Osteocyte (in vitro differentiated cells): ENCODE data around the gene ZHX3. TPM values are rescaled to one million over a fixed set of nuclear protein-coding genes. Genes with fewer than 3 reads are reported as not detected.

ENCODE experiments used
- DNase-seq: peaks from one replicate; pipeline ENCODE4 v3.0.0; 2021; ENCODE audit warnings: mixed read lengths; ENCODE audit not compliant: unreplicated experiment; ENCODE audit errors: extremely low spot score
- H3K27ac Mint-ChIP-seq: one replicate; pipeline ENCODE4 v1.8.0; 2021; ENCODE audit warnings: mild to moderate bottlenecking, mixed read lengths; ENCODE audit not compliant: unreplicated experiment
- H3K27me3 Mint-ChIP-seq: one replicate; pipeline ENCODE4 v1.8.0; 2021; ENCODE audit warnings: mixed read lengths; ENCODE audit not compliant: unreplicated experiment
- H3K36me3 Mint-ChIP-seq: one replicate; pipeline ENCODE4 v1.8.0; 2021; ENCODE audit warnings: mixed read lengths; ENCODE audit not compliant: unreplicated experiment
- H3K4me1 Mint-ChIP-seq: one replicate; pipeline ENCODE4 v1.8.0; 2021; ENCODE audit warnings: mixed read lengths; ENCODE audit not compliant: unreplicated experiment
- H3K4me3 Mint-ChIP-seq: one replicate; pipeline ENCODE4 v1.8.0; 2021; ENCODE audit warnings: mild to moderate bottlenecking, moderate library complexity, mixed read lengths; ENCODE audit not compliant: unreplicated experiment
- H3K9me3 Mint-ChIP-seq: one replicate; pipeline ENCODE4 v1.8.0; 2021; ENCODE audit warnings: mixed read lengths; ENCODE audit not compliant: unreplicated experiment
- CTCF ChIP-seq: fragments of 200-600 bp; sonication (generic); IDR thresholded peaks from 2 replicates; pipeline ENCODE4 v1.5.0; 2021; ENCODE audit warnings: antibody characterized with exemption, mild to moderate bottlenecking, moderate library complexity
- total RNA-seq: library from RNA; stranded (reverse); gene quantifications from 2 replicates; pipeline ENCODE4 v1.2.1, GENCODE V29; 2021

ZHX3 gene
- total RNA-seq, 1 donor from 2014 or later: 44.5 TPM

- Mint-ChIP-seq H3K27ac (peak overlapping the region; percentile 23), H3K9me3 (no peaks in the 10 kb centered on the region), H3K4me1 (peaks cover 19% of the 10 kb centered on the region), H3K36me3 (peaks cover 24% of the 10 kb centered on the region), H3K27me3 (no peaks in the 10 kb centered on the region), H3K4me3 (no peak overlapping the region)
- no peak for TF ChIP-seq CTCF
- DNase-seq: no peak
These were observed 159.4 kb downstream of the ZHX3 start for GRCh38 chr20:41158082-41158625.

GRCh38 chr20:41155261-41155660 lies 162.3 kb downstream of the ZHX3 start:
- TF ChIP-seq CTCF: no peak
- DNase-seq: no peak
- H3K27ac Mint-ChIP-seq: peak overlapping the region; percentile 27

GRCh38 chr20:41154436-41155176 lies 162.9 kb downstream of the ZHX3 start:
- DNase-seq: no peak
- Mint-ChIP-seq H3K4me1 (peaks cover 36% of the 10 kb centered on the region), H3K27ac (peak overlapping the region; percentile 40)

More at GRCh38 chr20:41155261-41155660, 162.3 kb downstream of the ZHX3 start:
- H3K4me1 Mint-ChIP-seq: peaks cover 34% of the 10 kb centered on the region
- peaks cover 4% of the 10 kb centered on the region for H3K36me3 Mint-ChIP-seq
- no peaks in the 10 kb centered on the region for H3K9me3 Mint-ChIP-seq
- no peak overlapping the region for H3K4me3 Mint-ChIP-seq
- no peaks in the 10 kb centered on the region for H3K27me3 Mint-ChIP-seq

GRCh38 chr20:41152108-41152757 lies 165.3 kb downstream of the ZHX3 start:
- Mint-ChIP-seq H3K36me3 (no peaks in the 10 kb centered on the region), H3K4me3 (peak overlapping the region; percentile 4), H3K9me3 (no peaks in the 10 kb centered on the region), H3K27me3 (no peaks in the 10 kb centered on the region), H3K4me1 (peaks cover 42% of the 10 kb centered on the region), H3K27ac (peak overlapping the region; percentile 72)
- no peak for TF ChIP-seq CTCF
- DNase-seq: no peak

More at GRCh38 chr20:41154436-41155176, 162.9 kb downstream of the ZHX3 start:
- H3K9me3 Mint-ChIP-seq: no peaks in the 10 kb centered on the region
- TF ChIP-seq CTCF: no peak
- no peaks in the 10 kb centered on the region for H3K27me3 Mint-ChIP-seq
- no peak overlapping the region for H3K4me3 Mint-ChIP-seq
- H3K36me3 Mint-ChIP-seq: peaks cover 2% of the 10 kb centered on the region
